HG03575 (cell line): ENCODE measurements around the gene RGS3.
"Not testable (repeated sequence)": the region's sequence is repeated elsewhere in the genome, so short reads cannot be mapped to it uniquely, and the experiment has no call there.

Source experiments
- ATAC-seq: cut with Tn5 transposase; IDR thresholded peaks from one replicate; pipeline ENCODE4 v1.9.1; 2021; ENCODE audit not compliant: unreplicated experiment, insufficient number of reproducible peaks, low FRiP score; ENCODE audit errors: extremely low read depth

The RGS3 gene

DNA sequence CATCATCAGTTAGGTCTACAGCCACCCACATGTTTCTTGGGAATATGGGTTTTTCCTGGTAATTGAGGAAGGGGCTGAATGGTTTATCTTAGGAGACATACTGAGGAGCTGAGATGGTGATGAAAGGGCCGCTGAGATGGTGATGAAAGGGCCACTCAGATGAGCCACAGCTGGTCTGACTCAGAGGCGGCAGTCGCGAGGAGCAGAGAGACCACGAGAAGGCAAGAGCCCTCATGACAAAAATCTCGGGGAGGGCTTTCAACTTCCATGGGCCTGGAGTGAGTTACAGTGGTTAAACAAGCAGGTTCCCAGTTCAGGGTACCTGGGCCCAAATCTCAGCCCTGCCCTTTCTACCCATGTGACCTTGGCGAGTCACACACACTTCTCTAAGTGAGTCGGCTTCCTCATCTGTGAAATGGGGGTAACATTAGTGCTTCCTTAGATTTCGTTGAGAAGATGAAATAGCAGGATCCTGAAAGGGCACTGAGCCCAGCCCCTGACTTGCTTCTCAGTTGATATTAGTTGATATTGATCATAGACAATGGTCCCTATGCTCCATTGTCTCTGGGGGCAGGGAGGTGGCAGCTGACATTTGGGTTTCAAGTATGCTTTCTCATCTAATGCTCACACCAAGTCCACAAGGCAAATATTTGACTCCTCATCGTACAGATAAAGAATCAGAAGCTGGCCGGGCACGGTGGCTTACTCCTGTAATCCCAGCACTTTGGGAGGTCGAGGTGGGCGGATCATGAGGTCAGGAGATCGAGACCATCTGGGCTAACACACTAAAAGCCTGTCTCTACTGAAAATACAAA, 169.5 kb downstream of the RGS3 start:
- no peak for ATAC-seq

DNA sequence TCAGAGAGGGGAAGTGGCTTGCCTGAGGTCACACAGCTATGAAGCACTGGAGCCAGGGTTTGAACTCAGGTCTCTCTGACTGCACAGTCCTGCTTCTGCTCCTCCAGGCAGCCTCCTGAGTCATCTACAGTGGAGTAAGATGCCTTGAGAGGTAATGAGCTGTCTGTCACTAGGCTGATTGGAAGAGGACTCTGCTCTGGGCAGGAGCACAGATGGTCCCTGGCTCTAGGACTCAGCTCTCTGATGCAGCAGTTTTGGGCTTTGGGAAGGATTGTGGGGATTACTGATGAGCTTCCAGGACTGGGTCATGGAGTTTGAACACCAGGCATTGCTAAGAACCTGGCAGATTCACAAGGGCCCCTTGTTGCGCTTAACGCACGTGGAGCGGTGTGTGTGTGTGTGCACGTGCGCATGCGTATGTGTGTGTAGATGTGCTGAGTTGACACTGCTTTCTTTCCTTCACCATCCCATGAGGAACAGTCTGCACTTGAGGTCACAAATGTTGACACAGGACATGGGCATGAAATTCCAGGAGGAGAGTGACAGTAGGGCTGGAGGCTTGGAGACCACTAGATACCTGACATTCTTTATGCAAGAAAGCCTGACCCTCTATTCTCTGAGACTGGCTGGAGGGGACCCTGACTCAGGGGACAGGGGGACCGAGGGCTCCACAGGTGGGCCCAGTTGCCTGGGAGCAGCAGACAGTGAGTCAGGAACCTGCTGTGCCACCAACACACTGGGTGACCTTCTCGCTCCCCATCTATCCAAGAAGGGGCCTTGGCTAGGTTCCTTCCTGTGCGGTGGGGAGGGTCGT, 170.5 kb downstream of the RGS3 start:
- no peak for ATAC-seq

DNA sequence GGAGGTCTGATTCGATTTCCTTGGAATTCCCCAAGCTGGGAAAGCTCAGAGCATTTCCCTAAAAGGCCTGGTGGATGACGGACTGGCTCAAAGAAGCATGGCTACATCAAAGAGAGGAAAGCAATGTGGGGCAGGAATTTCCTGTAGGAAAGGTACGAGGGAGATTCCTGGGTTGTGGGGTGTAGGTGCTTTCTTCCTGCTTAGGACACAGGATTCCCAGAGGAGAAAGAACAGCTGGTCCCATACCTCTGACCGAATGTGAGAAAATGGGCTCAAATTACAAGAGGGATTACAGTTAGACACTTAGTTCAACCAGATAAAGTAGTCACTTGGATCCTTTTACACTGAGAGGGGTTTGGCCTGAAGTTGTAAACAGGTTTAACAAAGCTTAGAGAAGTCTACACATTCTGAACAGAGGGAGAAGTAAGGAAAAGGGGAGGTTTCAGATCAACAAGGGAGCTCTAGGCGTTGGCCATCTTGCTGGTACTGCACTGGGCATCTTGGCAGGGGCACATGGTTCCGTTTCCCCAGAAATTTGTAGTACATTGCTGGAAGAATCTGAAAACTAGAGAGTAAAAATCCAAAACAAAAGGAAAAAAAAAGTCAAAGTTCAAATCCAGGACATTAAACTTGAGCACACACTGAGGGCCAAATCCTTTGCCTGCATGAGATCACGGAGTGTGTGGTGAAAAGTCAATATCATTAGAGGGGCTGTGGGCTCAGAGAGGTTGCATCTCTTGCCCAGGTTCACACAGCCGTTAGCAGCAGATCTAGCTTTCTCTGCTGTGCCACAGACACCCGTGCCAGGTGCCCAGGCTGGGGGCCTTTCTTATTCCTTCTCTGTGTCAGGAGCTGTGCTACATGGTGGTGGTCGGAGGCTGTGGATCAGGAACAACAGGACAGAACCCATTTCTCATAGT, 171.3 kb downstream of the RGS3 start:
- ATAC-seq, result no peak

DNA sequence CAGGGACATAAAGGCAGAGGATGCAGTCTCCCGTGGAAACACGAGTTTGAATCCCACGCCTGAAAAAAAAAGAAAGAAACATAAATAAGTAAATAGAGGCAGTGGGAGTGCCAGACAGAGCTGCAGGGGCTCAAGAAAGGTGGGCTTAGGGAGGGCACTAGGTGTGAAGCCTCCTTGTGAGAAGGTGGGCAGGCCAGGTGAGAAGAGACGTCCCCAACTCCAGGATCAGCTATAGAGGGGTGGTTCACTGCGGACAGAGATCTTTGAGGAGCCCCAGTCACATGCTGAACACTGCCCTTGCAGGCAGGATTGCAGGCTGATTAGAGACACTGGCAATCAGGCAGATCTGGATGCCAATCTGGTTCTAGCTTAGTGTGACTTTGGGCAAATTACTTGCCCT, 172.1 kb downstream of the RGS3 start:
- ATAC-seq, result no peak

DNA sequence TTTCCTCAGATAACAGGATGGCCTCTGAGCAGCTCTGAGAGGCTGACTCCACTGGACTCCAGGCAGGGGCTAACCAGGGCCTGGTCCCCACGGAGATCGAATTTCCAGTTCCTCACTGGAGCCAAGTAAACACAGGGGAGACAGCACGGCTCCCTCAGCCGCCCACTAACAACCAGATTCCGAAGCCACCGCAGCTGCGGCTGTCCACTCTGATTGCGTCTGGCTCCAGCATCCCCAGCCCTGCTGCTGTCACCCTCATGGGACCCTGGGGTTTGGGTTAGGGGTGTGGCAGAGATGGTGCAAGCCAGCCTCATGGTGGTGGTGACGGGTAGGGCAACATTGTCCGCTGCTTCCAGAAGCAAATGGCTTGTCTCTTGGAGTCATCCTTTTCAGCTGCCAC, 172.6 kb downstream of the RGS3 start:
- ATAC-seq, result no peak

DNA sequence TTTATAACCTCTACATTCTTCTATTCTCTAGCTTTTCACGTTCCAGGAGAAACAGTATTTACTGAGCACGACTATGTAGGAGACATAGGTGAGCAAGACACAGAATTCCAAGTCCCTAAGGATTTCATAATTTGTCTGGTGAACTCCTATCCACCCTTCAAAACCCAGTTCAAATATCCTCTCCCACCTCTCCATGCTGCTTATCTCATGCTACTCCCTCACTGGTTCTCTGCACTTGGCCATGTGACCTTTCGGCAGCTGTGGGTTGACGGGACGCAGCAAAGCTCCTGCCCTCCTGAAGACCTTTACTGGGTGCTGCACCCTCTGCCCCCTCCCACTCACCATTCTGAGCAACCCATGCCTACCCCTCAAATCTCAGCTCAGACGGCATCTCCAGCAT, 173.2 kb downstream of the RGS3 start:
- no peak for ATAC-seq

DNA sequence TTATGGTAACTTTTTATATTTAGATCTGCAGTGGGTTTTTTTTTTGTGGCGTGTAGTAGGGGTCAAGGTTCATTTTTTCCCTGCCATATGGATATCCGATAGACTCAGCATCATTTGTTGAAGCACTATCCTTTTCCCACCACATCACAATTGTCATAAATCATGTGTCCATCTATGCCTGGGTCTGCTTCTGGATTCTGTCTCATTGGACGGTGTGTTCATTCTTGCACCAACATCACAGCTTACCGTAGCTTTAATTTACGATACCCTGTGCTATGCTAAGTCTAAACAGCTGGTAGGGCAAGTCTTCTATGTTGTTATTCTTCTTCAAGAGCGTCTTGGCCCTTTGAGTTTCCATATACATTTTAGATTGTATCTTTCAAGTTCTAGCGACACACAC, 175.0 kb downstream of the RGS3 start:
- no peak for ATAC-seq

DNA sequence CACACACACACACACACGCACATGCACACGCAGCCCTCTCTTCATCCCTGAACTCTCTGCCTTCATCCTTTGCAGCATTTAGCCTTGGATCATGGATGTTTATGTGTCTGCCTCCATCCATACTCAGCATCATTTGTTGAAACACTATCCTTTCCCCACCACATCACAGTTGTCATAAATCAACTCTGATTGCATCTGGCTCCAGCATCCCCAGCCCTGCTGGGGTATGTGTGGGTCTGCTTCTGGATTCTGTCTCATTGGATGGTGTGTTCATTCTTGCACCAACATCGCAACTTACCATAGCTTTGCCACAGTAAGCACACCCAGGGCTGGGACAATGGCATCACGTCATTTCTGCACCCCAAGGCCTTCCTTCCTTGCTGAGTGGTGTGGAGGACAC, 175.4 kb downstream of the RGS3 start:
- no peak for ATAC-seq

DNA sequence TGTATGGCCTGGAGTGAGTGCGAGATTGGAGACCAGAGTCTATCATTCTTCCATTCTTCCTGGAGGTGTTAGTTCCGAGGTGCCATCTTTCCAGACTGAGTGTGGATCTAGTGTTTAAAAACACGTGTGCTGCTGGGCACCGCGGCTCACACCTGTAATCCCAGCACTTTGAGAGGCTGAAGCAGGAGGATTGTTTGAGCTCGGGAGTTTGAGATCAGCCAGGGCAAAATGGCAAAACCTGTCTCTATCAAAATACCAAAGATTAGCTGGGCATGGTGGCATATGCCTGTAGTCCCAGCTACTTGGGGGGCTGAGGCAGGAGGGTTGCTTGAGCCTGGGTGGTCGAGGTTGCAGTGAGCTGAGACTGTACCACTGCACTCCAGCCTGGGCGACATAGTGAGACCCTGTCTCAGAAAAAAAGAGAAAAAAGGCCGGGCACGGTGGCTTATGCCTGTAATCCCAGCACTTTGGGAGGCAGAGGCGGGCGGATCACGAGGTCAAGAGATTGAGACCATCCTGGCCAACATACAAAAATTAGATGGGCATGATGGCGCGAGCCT, 176.0 kb downstream of the RGS3 start:
- ATAC-seq, result not testable (repeated sequence)

DNA sequence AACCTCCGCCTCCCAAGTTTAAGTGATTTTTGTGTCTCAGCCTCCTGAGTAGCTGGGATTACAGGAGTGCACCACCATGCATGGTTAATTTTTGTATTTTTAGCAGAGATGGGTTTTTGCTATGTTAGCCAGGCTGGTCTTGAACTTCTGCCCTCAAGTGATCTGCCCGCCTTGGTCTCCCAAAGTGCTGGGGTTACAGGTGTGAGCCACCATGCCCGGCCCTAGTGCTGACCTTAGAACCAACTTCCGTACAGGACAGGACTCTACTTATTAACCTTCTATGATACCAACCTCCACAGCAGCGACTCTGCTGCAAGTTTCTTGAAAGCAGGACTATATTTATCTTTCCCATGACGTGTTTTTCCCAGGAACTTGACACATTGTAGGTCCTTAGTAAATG, 176.9 kb downstream of the RGS3 start:
- ATAC-seq, result no peak

DNA sequence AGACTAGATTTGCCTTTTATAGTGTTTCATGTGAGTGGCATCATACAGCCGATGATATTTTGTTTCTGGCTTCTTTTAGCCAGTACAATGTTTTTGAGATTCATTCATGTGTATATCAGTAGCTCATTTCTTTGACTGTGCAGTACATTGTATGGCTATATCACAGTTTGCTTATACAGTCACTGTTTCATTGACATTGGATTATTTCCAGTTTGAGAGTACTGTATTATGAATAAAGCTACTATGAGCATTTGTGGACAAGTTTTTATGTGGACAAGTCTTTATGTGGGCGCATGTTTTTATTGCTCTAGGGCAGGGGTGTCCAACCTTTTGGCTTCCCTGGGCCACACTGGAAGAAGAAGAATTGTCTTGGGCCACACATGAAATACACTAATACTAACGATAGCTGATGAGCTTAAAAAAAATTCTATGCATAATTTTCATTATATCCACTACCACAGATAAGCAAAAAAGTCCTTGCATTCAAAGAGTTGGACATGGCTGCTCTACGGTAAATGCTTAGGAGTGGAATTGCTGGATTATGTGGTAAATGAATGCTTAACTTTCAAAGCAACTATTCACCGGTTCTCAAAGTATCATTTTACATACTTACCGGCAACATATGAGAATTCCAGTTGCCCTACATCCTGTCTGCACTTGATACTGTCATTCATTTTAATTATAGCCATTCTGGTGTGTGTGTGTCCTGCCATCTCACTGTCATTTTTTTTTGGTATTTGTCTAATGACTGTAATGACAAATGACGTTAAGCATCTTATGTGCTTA, 177.8 kb downstream of the RGS3 start:
- ATAC-seq, result no peak

DNA sequence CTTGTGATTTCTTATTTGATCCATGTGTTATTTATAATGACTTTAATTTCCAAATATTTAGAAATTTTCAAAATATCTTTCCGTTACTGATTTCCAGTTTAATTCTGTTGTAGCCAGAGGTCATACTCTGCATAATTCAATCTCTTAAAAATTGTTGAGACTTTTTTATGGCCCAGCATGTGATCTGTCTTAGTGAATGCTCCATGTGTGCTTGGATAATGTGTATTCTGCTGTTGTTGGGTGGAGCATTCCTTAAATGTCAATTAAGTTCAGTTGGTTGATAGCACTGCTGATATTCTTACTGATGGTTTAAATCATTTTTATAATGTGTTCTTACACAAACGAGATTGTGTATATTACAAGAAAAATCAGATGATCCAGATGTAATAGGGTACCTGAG, 180.8 kb downstream of the RGS3 start:
- ATAC-seq, result no peak

DNA sequence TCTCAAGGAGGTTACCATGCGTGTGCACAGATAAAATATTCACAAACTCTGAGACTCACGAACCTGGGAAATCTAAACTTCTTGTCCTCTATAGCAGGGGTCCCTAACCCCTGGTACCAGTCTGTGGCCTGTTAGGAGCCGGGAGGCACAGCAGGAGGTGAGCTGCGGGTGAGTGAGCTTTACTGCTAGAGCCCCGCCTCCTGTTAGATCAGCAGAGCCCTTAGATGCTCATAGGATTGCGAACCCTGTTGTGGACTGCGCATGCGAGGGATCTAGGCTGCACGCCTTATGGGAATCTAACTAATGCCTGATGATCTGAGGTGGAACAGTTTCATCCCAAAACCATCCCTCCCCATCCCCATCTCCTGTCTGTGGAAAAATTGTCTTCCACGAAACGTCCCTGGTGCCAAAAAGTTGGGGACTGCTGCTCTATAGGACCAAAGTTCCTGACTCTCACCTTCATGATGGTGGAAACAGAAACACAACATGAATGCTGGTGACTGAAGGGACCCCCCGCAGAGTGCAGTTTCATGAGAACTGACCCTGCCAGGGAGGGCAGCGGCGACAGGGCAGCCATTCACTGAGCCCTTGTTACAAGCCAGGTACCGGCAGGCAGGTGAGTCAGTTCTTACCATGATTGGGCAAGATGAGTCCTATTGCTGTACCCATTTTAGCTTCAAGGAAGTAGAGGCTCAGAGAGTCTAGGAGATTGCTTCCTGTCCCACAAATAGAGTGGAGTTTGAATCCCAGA, 181.9 kb downstream of the RGS3 start:
- ATAC-seq, result no peak

DNA sequence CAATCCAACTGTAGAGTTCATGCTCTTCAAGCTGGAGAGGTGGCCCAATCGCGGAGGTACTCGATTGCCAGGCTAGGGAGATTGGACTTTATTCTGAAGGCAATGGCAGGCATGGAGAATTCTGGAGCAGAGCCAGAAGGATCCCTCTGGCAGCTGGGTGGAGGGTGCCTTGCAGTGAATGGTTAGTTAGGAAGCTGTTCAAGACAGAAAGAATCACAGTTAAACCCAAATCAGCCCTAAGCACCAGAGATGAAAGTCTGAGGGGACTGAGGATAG, 182.4 kb downstream of the RGS3 start:
- ATAC-seq, result no peak

DNA sequence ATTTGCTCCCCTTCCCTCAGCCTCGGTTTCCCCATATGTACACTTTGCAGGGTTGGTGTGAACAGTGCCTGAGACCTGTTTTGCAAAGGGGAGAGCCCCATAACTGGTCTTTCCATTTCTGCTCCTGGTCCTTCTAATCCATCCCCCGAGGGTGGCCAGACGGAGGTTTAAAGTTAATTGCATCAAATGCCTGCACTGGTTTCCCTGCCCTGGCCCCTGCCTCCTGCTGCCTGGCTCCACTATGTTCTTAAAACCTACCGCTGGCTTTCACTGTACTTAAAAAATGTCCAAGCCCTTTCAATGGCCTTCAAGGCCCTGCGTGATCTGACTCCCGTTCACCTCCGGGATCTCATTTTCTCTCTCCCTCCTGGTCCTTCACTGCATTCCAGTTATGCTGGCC, 183.0 kb downstream of the RGS3 start:
- ATAC-seq, result no peak
